ENCODE data around the gene DCC. TPM values are rescaled to one million over a fixed set of nuclear protein-coding genes. Genes with fewer than 3 reads are reported as not detected.

Gene DCC
- total and polyA plus RNA-seq, 2 donors from 2014 or later: 3.9 TPM; not detected in 1

DNA sequence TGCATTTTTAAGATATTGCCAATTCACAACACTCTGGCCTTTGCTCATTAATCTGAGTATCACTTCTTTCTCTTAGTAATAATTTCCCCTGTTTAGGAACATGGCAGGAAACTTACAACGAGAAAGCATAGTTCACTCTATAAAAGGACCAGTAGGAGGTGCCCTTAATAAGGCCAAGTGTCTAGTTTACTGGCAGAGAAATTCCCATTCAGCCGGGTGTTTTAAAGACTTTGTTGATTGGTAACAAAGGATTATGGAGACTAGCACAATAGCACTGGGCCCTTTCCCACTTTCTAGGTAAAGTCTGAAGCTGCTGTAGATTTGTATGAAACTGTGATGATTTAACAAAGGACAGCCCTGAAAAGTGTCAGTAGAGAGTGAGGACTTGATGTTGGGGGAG, 3.1 kb downstream of the DCC start:
- no peaks in the 10 kb centered on the region for H3K36me3 ChIP-seq (ENCODE audit: control insufficient read depth in 2 of 3, insufficient read depth in 3 of 3, low read length in 3 of 3)
- no peak overlapping the region for H3K27ac ChIP-seq (ENCODE audit: low read depth in 2 of 2, low read length in 2 of 2)
- TF ChIP-seq, protein P1, sequence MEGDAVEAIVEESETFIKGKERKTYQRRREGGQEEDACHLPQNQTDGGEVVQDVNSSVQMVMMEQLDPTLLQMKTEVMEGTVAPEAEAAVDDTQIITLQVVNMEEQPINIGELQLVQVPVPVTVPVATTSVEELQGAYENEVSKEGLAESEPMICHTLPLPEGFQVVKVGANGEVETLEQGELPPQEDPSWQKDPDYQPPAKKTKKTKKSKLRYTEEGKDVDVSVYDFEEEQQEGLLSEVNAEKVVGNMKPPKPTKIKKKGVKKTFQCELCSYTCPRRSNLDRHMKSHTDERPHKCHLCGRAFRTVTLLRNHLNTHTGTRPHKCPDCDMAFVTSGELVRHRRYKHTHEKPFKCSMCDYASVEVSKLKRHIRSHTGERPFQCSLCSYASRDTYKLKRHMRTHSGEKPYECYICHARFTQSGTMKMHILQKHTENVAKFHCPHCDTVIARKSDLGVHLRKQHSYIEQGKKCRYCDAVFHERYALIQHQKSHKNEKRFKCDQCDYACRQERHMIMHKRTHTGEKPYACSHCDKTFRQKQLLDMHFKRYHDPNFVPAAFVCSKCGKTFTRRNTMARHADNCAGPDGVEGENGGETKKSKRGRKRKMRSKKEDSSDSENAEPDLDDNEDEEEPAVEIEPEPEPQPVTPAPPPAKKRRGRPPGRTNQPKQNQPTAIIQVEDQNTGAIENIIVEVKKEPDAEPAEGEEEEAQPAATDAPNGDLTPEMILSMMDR (IDR thresholded peaks at IDR 0.05; ENCODE audit: borderline replicate concordance, extremely low read depth, insufficient read depth): no peak
- FAIRE-seq: no peak
- H3K27me3 ChIP-seq (ENCODE audit: control insufficient read depth, insufficient read depth, low read length): peaks cover 18% of the 10 kb centered on the region
- no peak overlapping the region for H3K4me3 ChIP-seq (ENCODE audit: low read length in 3 of 3)
- intact Hi-C loops (cut with DNase I): no loop called here
- no peak overlapping the region for H3K9ac ChIP-seq (ENCODE audit: low read length in 3 of 3)
- no peaks in the 10 kb centered on the region for H3K9me3 ChIP-seq (ENCODE audit: control insufficient read depth in 2 of 3, insufficient read depth in 1 of 3, low read length in 3 of 3)
- peak in 2 of 5 donors; percentile 55 to 63 for DNase-seq
- H3K4me1 ChIP-seq (ENCODE audit: control insufficient read depth in 2 of 3, insufficient read depth in 2 of 3, low read depth in 1 of 3, low read length in 3 of 3): no peaks in the 10 kb centered on the region

DNA sequence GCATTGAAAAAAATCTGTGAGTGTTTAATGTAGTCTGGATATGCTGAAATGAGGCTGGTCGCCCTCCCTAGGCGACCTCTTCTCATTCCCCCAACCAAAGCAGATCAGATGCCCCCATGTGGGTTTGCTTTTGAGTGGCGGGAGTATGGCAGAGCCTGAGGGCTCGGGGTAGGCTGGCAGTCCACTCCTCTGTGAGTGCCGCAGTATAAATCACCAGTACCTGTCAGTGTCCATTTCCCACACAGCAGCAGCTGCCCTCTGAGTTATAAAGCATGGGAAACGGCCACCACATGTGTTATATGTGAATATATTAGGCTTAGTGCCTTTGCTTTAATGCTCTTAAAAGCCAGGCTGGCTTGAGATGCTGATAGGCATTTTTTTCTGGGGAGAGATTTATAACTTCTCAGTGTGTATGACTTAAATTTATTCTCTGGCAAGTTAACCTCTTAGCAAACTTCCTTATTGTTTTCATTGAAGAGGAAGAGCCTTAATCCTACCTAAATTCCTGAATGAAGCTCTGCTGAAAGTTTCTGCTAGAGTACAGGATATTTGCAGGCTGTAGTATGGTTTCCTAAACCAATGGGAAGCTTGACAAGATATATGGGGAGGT, 3.8 kb downstream of the DCC start:
- Histone ChIP-seq H3K9me3 (ENCODE audit: control insufficient read depth in 2 of 3, insufficient read depth in 1 of 3, low read length in 3 of 3) (no peaks in the 10 kb centered on the region), H3K4me1 (ENCODE audit: control insufficient read depth in 2 of 3, insufficient read depth in 2 of 3, low read depth in 1 of 3, low read length in 3 of 3) (no peaks in the 10 kb centered on the region), H3K4me3 (ENCODE audit: low read length in 3 of 3) (no peak overlapping the region), H3K27ac (ENCODE audit: low read depth in 2 of 2, low read length in 2 of 2) (no peak overlapping the region), H3K9ac (ENCODE audit: low read length in 3 of 3) (no peak overlapping the region), H3K36me3 (ENCODE audit: control insufficient read depth in 2 of 3, insufficient read depth in 3 of 3, low read length in 3 of 3) (no peaks in the 10 kb centered on the region), H3K27me3 (ENCODE audit: control insufficient read depth, insufficient read depth, low read length) (peaks cover 18% of the 10 kb centered on the region)
- DNase-seq (peak in 4 of 5 donors; percentile 50 to 70 (median 62)), FAIRE-seq (no peak)
- TF ChIP-seq, protein P1 (IDR thresholded peaks at IDR 0.05; ENCODE audit: borderline replicate concordance, extremely low read depth, insufficient read depth): no peak
- intact Hi-C loops (cut with DNase I): no loop called here

DNA sequence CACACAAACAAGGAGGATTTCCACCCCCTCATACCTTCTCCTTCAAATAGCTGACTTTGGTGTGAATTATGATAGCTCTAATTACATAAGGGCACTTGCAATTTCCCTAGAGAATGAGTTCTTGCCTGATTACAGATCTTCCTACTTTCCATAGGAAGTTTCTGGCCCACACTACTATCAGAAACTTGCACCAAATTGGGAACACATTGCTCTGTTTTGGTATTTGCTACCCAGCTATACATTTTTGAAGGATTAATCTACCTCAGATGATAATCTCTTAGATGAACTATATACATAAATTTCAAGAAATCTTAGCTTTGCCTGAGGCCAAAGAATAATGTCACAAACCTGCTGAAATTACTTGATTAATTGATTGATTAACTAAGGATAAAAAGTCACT, 4.9 kb downstream of the DCC start:
- DNase-seq (peak in 1 of 5 donors; percentile 3), FAIRE-seq (no peak)
- intact Hi-C loops (cut with DNase I): no loop called here

More for the DNA sequence above, 4.9 kb downstream of the DCC start:
- Histone ChIP-seq H3K4me3 (ENCODE audit: low read length in 3 of 3) (no peak overlapping the region), H3K27me3 (ENCODE audit: control insufficient read depth, insufficient read depth, low read length) (peaks cover 16% of the 10 kb centered on the region), H3K9me3 (ENCODE audit: control insufficient read depth in 2 of 3, insufficient read depth in 1 of 3, low read length in 3 of 3) (no peaks in the 10 kb centered on the region), H3K9ac (ENCODE audit: low read length in 3 of 3) (no peak overlapping the region), H3K36me3 (ENCODE audit: control insufficient read depth in 2 of 3, insufficient read depth in 3 of 3, low read length in 3 of 3) (no peaks in the 10 kb centered on the region), H3K4me1 (ENCODE audit: control insufficient read depth in 2 of 3, insufficient read depth in 2 of 3, low read depth in 1 of 3, low read length in 3 of 3) (no peaks in the 10 kb centered on the region), H3K27ac (ENCODE audit: low read depth in 2 of 2, low read length in 2 of 2) (no peak overlapping the region)
- TF ChIP-seq, protein P1 (IDR thresholded peaks at IDR 0.05; ENCODE audit: borderline replicate concordance, extremely low read depth, insufficient read depth): no peak

Measured in kidney (tissue), 14 donors.